GM23338 (cell line): ENCODE measurements around the gene PDZD7. TPM values are rescaled to one million over a fixed set of nuclear protein-coding genes. Genes with fewer than 3 reads are reported as not detected.

Source experiments
- ATAC-seq: fragments of 200-7000 bp; cut with Tn5 transposase; 3 replicates; pipeline ENCODE4 v1.9.1; 2020
- DNase-seq: peaks from one replicate; pipeline ENCODE4 v3.0.0-alpha.2; 2015; ENCODE audit warnings: low spot score
- H2AFZ ChIP-seq: fragments of 200-600 bp; sonication (generic); 2 replicates; pipeline ENCODE4 v1.8.0; 2016; ENCODE audit warnings: antibody characterized with exemption, mild to moderate bottlenecking, moderate library complexity
- H3F3A ChIP-seq: fragments of 200-600 bp; sonication (generic); replicated peaks from 2 replicates; pipeline ENCODE4 v1.8.0; 2017; ENCODE audit warnings: antibody characterized with exemption, mixed run types, low read depth
- H3K27ac ChIP-seq: fragments of 200-600 bp; sonication (generic); 2 replicates; pipeline ENCODE4 v1.6.1; 2016; ENCODE audit warnings: low read depth
- H3K27me3 ChIP-seq: fragments of 200-600 bp; sonication (generic); 2 replicates; pipeline ENCODE4 v1.8.0; 2016; ENCODE audit warnings: mild to moderate bottlenecking, mixed run types, moderate library complexity; ENCODE audit not compliant: insufficient read depth
- H3K36me3 ChIP-seq: fragments of 200-600 bp; sonication (generic); 2 replicates; pipeline ENCODE4 v1.8.0; 2016; ENCODE audit warnings: mild to moderate bottlenecking; ENCODE audit not compliant: insufficient read depth
- H3K4me1 ChIP-seq: fragments of 200-600 bp; sonication (generic); 2 replicates; pipeline ENCODE4 v1.8.0; 2016; ENCODE audit warnings: mild to moderate bottlenecking, moderate library complexity; ENCODE audit not compliant: insufficient read depth
- H3K4me2 ChIP-seq: fragments of 200-600 bp; sonication (generic); 2 replicates; pipeline ENCODE4 v1.7.1; 2017; ENCODE audit warnings: mixed run types
- H3K4me3 ChIP-seq: fragments of 200-600 bp; sonication (generic); 2 replicates; pipeline ENCODE4 v1.6.1; 2016; ENCODE audit warnings: mixed run types
- H3K79me2 ChIP-seq: fragments of 200-600 bp; sonication (generic); replicated peaks from 2 replicates; pipeline ENCODE4 v1.8.0; 2017; ENCODE audit warnings: mild to moderate bottlenecking; ENCODE audit not compliant: insufficient read depth
- H3K9me2 ChIP-seq: fragments of 200-600 bp; sonication (generic); 2 replicates; pipeline ENCODE4 v1.8.0; 2017; ENCODE audit not compliant: insufficient read depth
- H4K20me1 ChIP-seq: fragments of 200-600 bp; sonication (generic); replicated peaks from 2 replicates; pipeline ENCODE4 v1.8.0; 2017; ENCODE audit warnings: mild to moderate bottlenecking; ENCODE audit not compliant: insufficient read depth
- H3K27ac Mint-ChIP-seq: 2 replicates; pipeline ENCODE4 v1.8.0; 2020; ENCODE audit warnings: inconsistent platforms, mild to moderate bottlenecking, moderate library complexity, mixed read lengths
- H3K27me3 Mint-ChIP-seq: 3 replicates; pipeline ENCODE4 v1.8.0; 2022; ENCODE audit warnings: low read depth, mild to moderate bottlenecking, moderate library complexity, mixed read lengths, inconsistent platforms; ENCODE audit not compliant: insufficient read depth, poor library complexity
- H3K36me3 Mint-ChIP-seq: 3 replicates; pipeline ENCODE4 v1.8.0; 2021; ENCODE audit warnings: low read depth, mild to moderate bottlenecking, inconsistent platforms, moderate library complexity, mixed read lengths
- H3K4me1 Mint-ChIP-seq: 3 replicates; pipeline ENCODE4 v1.8.0; 2020; ENCODE audit warnings: mild to moderate bottlenecking, inconsistent platforms, mixed read lengths
- H3K4me3 Mint-ChIP-seq: 3 replicates; pipeline ENCODE4 v1.8.0; 2021; ENCODE audit warnings: moderate library complexity, mild to moderate bottlenecking, inconsistent platforms, mixed read lengths
- H3K9me3 Mint-ChIP-seq: 3 replicates; pipeline ENCODE4 v1.8.0; 2020; ENCODE audit warnings: moderate library complexity, mild to moderate bottlenecking, inconsistent platforms, mixed read lengths
- CREB1 ChIP-seq: fragments of 250-450 bp; sonication (Bioruptor Pico); IDR thresholded peaks from 2 replicates; pipeline ENCODE4 v1.5.0; 2020; ENCODE audit warnings: low read depth, mild to moderate bottlenecking, moderate library complexity
- CTCF ChIP-seq, 2 experiments: fragments of 200-600 bp in 1 of 2; sonication (generic) in 1 of 2; conservative IDR thresholded peaks; 2 replicates each; pipeline versions ENCODE4 v1.5.1 to v1.6.1; 2016 to 2017; ENCODE audit warnings: antibody characterized with exemption in 2 of 2, low read depth in 2 of 2, mild to moderate bottlenecking in 2 of 2, moderate library complexity in 1 of 2
- ETS1 ChIP-seq: IDR thresholded peaks from 2 replicates; pipeline ENCODE4 v1.6.1; 2016; ENCODE audit warnings: antibody characterized with exemption
- EZH2 ChIP-seq: fragments of 200-600 bp; sonication (generic); IDR thresholded peaks from one replicate; pipeline ENCODE4 v1.8.0; 2017; ENCODE audit warnings: antibody characterized with exemption, mild to moderate bottlenecking, low read depth; ENCODE audit not compliant: unreplicated experiment
- EZH2phosphoT487 ChIP-seq: fragments of 200-600 bp; sonication (generic); IDR thresholded peaks from one replicate; pipeline ENCODE4 v1.8.1; 2018; ENCODE audit warnings: antibody characterized with exemption; ENCODE audit not compliant: unreplicated experiment
- JUNB ChIP-seq: IDR thresholded peaks from one replicate; pipeline ENCODE4 v1.6.1; 2016; ENCODE audit warnings: antibody characterized with exemption; ENCODE audit not compliant: unreplicated experiment
- NANOG ChIP-seq: IDR thresholded peaks from 2 replicates; pipeline ENCODE4 v1.6.1; 2016; ENCODE audit warnings: antibody characterized with exemption, borderline replicate concordance
- POLR2AphosphoS5 ChIP-seq: IDR thresholded peaks from 2 replicates; pipeline ENCODE4 v1.6.1; 2016; ENCODE audit warnings: antibody characterized with exemption, low read depth
- REST ChIP-seq: IDR thresholded peaks from one replicate; pipeline ENCODE4 v1.6.1; 2018; ENCODE audit warnings: antibody characterized with exemption; ENCODE audit not compliant: unreplicated experiment
- STAT1 ChIP-seq: IDR thresholded peaks from one replicate; pipeline ENCODE4 v1.6.1; 2016; ENCODE audit warnings: antibody characterized with exemption; ENCODE audit not compliant: unreplicated experiment
- ZNF114 ChIP-seq: fragments of 250-450 bp; sonication (Bioruptor Pico); IDR thresholded peaks from 2 replicates; pipeline ENCODE4 v1.5.0; 2020; ENCODE audit warnings: mild to moderate bottlenecking, moderate library complexity
- ZNF331 ChIP-seq: fragments of 250-450 bp; sonication (Bioruptor Pico); IDR thresholded peaks from 2 replicates; pipeline ENCODE4 v1.5.0; 2020; ENCODE audit warnings: low read depth, mild to moderate bottlenecking, moderate library complexity
- ZNF462 ChIP-seq: fragments of 250-450 bp; sonication (Bioruptor Pico); IDR thresholded peaks from 2 replicates; pipeline ENCODE4 v1.5.0; 2020; ENCODE audit warnings: mild to moderate bottlenecking, moderate library complexity
- polyA plus RNA-seq: library from polyadenylated mRNA; unstranded; fragments of >200 nt; fragmentation: Nextera tagmentation; extraction: Ambion mirVana; gene quantifications from 2 replicates; pipeline ENCODE4 v1.2.1, GENCODE V29; 2016
- total RNA-seq: library from RNA; depleted of rRNA; stranded (reverse); fragments of >200 nt; shearing (Covaris generic); gene quantifications from 2 replicates; pipeline ENCODE4 v1.2.3, GENCODE V29; 2014

PDZD7 gene
- total and polyA plus RNA-seq, 2 experiments from 2014 or later: 1.7 to 2.3 TPM

- Mint-ChIP-seq H3K27ac (peak within 1 kb of the TSS; percentile 97), H3K27me3 (peaks cover 18% of the 10 kb centered on the region), H3K4me3 (peak within 1 kb of the TSS; percentile 97), H3K4me1 (peaks cover 12% of the 10 kb centered on the region), H3K36me3 (peaks cover 36% of the 10 kb centered on the region), H3K9me3 (peaks cover 2% of the 10 kb centered on the region; the same call in 1 of the 3 replicates)
- TF ChIP-seq NANOG: no peak
- no peak for TF ChIP-seq EZH2phosphoT487
- TF ChIP-seq EZH2: no peak
- TF ChIP-seq ZNF462 (CRISPR knock-in tag): no peak
- peak; percentile 82 for TF ChIP-seq ETS1
- TF ChIP-seq POLR2AphosphoS5: peak; percentile 89
- no peak for TF ChIP-seq CTCF (conservative IDR thresholded peaks at IDR 0.05; ENCODE audit: low read depth in 2 of 2)
- no peak for TF ChIP-seq ZNF114 (CRISPR knock-in tag)
- TF ChIP-seq STAT1: no peak
- no peak for TF ChIP-seq ZNF331 (CRISPR knock-in tag)
- no peak for TF ChIP-seq JUNB
- TF ChIP-seq CREB1 (CRISPR knock-in tag): no peak
- TF ChIP-seq REST: peak; percentile 4
- peak within 1 kb of the TSS; percentile 100 for H3K4me3 ChIP-seq
- H3K4me1 ChIP-seq: no peaks in the 10 kb centered on the region
- no peaks in the 10 kb centered on the region for H3K9me2 ChIP-seq
- DNase-seq (peak; percentile 96), ATAC-seq (peak; percentile 95)
- H3K79me2 ChIP-seq: peaks cover 48% of the 10 kb centered on the region
- H2AFZ ChIP-seq: peak within 1 kb of the TSS; percentile 99
- H3K4me2 ChIP-seq: peak within 1 kb of the TSS; percentile 96
- no peaks in the 10 kb centered on the region for H3K27me3 ChIP-seq
- peaks cover 17% of the 10 kb centered on the region for H3K36me3 ChIP-seq
- H3K27ac ChIP-seq: peak within 1 kb of the TSS; percentile 83
- H4K20me1 ChIP-seq: peaks cover 28% of the 10 kb centered on the region
- H3F3A ChIP-seq: peaks cover 14% of the 10 kb centered on the region
Observed at GRCh38 chr10:100986952-100987684, 43.8 kb downstream of the PDZD7 start, which contains the start of the genes MRPL43 and TWNK. TSS of gene MRPL43 (minus strand) at chr10:100987497. CDS start at chr10:100987443, 54 bp downstream. TSS of gene TWNK (plus strand) at chr10:100987543. CDS start at chr10:100988211, 668 bp downstream.
